Right lobe of liver (tissue), 4 donors: Measurements from ENCODE around the gene FBXL14.

Experiments used
- POLR2A ChIP-seq: fragments of 450-650 bp; IDR thresholded peaks from one replicate; pipeline ENCODE4 v1.6.1; 2017; ENCODE audit warnings: antibody characterized with exemption, mild to moderate bottlenecking
- TF ChIP-seq, protein P1 (sequence below), 4 donors: fragments of 200-600 bp in 3 of 4; fragments of 450-650 bp in 1 of 4; IDR thresholded peaks; one replicate each; pipeline versions ENCODE4 v1.5.1 to v1.8.0; 2016 to 2022; ENCODE audit warnings: antibody characterized with exemption in 4 of 4, mild to moderate bottlenecking in 2 of 4
- donor health status: DM: no; HTN: no; CAD: no.
- donor health status: DM: no; HTN: no; CAD: no.
- donor health status: DM: no; HTN: yes; CAD: no.

GRCh38 chr12:1642513-1642912 lies 48.1 kb upstream of the FBXL14 start:
- TF ChIP-seq, protein P1, sequence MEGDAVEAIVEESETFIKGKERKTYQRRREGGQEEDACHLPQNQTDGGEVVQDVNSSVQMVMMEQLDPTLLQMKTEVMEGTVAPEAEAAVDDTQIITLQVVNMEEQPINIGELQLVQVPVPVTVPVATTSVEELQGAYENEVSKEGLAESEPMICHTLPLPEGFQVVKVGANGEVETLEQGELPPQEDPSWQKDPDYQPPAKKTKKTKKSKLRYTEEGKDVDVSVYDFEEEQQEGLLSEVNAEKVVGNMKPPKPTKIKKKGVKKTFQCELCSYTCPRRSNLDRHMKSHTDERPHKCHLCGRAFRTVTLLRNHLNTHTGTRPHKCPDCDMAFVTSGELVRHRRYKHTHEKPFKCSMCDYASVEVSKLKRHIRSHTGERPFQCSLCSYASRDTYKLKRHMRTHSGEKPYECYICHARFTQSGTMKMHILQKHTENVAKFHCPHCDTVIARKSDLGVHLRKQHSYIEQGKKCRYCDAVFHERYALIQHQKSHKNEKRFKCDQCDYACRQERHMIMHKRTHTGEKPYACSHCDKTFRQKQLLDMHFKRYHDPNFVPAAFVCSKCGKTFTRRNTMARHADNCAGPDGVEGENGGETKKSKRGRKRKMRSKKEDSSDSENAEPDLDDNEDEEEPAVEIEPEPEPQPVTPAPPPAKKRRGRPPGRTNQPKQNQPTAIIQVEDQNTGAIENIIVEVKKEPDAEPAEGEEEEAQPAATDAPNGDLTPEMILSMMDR (IDR thresholded peaks at IDR 0.05) = no peak
- TF ChIP-seq POLR2A = no peak
